ENCODE results near the gene TCEA2. TPM values are rescaled to one million over a fixed set of nuclear protein-coding genes. Genes with fewer than 3 reads are reported as not detected.

TCEA2 gene
- total and polyA plus RNA-seq, 2 of the 13 experiments (the other 11 are each of a cell fraction or from before 2014, with no cell fraction given): 28.1 to 33.7 TPM

DNA sequence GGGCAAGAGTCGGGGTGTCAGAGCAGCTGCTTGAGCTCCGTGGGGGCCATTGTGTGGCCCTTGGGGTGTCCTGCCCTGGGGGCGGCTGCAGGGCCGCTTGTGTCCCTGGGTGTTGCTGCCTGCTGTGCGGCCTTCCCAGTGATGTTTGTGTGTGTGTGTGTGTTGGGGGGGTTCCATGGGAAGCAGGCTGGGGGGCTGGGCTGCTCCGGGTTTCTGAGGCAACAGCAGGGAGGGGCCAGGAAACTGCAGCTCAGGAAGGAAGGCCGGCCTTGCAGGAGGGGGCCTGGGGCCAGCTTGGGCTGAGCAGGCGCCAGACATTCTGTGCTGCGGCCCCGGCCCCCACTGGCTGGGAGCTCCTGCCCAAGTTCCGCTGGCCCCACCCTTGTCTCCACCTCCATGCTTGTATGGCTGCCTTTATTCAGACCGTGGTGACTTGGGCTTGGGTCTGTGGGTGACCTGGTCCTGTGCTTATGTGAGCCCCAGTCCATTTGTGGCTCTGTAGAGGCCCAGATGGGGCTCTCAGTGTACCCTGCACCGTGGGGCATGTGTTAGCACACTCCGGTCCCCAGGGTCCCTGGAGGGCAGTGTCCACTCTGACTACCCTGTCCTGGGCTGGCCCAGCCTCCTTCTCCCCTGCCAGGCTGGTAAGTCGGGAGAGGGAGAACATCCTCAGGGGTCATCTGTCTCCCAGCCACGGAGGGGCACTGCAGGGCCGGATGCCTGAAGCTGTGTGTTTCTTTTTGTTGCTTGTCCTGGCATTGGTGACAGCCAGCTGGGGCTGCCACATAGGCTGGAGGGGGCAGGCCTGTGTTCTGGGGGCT, 8.9 kb upstream of the TCEA2 start (continued):
- TF ChIP-seq, protein P1, sequence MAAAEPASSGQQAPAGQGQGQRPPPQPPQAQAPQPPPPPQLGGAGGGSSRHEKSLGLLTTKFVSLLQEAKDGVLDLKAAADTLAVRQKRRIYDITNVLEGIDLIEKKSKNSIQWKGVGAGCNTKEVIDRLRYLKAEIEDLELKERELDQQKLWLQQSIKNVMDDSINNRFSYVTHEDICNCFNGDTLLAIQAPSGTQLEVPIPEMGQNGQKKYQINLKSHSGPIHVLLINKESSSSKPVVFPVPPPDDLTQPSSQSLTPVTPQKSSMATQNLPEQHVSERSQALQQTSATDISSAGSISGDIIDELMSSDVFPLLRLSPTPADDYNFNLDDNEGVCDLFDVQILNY (CRISPR knock-in tag; conservative IDR thresholded peaks at IDR 0.05): no peak
- TF ChIP-seq GTF3A (CRISPR knock-in tag; conservative IDR thresholded peaks at IDR 0.05) (no peak), ZNF12 (CRISPR knock-in tag; IDR thresholded peaks at IDR 0.05) (peak; percentile 13; the same call in 1 of the 2 replicates), SRSF1 (optimal IDR thresholded peaks at IDR 0.05; ENCODE audit: low read depth, low read length) (peak; percentile 98), ZNF136 (CRISPR knock-in tag; IDR thresholded peaks at IDR 0.05; ENCODE audit: low read depth) (no peak; the same call in 1 of the 2 replicates), MYNN (CRISPR knock-in tag; IDR thresholded peaks at IDR 0.05; ENCODE audit: low read depth) (0 out of 2 replicates have a peak, but pooled peaks have one; percentile 91), ZNF256 (CRISPR knock-in tag; conservative IDR thresholded peaks at IDR 0.05) (peak; percentile 76; the same call in 1 of the 2 replicates), AKAP8 (CRISPR knock-in tag; IDR thresholded peaks at IDR 0.05) (peak; percentile 94), SMAD3 (CRISPR knock-in tag; IDR thresholded peaks at IDR 0.05) (peak; percentile 72; the same call in 1 of the 2 replicates), TRIM24 (CRISPR knock-in tag; IDR thresholded peaks at IDR 0.05) (no peak; the same call in 1 of the 2 replicates), KLF9 (CRISPR knock-in tag; IDR thresholded peaks at IDR 0.05; ENCODE audit: low read depth) (peak; percentile 89; the same call in 1 of the 2 replicates), ZNF138 (CRISPR knock-in tag; IDR thresholded peaks at IDR 0.05; ENCODE audit: low read depth) (no peak), ZNF468 (CRISPR knock-in tag; IDR thresholded peaks at IDR 0.05) (peak; percentile 29; the same call in 1 of the 2 replicates), IRX3 (CRISPR knock-in tag; IDR thresholded peaks at IDR 0.05; ENCODE audit: borderline replicate concordance, low read depth) (no peak)
- TF ChIP-seq, protein P2, sequence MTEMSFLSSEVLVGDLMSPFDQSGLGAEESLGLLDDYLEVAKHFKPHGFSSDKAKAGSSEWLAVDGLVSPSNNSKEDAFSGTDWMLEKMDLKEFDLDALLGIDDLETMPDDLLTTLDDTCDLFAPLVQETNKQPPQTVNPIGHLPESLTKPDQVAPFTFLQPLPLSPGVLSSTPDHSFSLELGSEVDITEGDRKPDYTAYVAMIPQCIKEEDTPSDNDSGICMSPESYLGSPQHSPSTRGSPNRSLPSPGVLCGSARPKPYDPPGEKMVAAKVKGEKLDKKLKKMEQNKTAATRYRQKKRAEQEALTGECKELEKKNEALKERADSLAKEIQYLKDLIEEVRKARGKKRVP (CRISPR knock-in tag; IDR thresholded peaks at IDR 0.05): peak in 1 of 2 experiments; percentile 73; a peak in 2 of 4 replicates
- TF ChIP-seq, protein P3, sequence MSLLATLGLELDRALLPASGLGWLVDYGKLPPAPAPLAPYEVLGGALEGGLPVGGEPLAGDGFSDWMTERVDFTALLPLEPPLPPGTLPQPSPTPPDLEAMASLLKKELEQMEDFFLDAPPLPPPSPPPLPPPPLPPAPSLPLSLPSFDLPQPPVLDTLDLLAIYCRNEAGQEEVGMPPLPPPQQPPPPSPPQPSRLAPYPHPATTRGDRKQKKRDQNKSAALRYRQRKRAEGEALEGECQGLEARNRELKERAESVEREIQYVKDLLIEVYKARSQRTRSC (CRISPR knock-in tag; IDR thresholded peaks at IDR 0.05; ENCODE audit: low read depth): no peak
- TF ChIP-seq, protein P4, sequence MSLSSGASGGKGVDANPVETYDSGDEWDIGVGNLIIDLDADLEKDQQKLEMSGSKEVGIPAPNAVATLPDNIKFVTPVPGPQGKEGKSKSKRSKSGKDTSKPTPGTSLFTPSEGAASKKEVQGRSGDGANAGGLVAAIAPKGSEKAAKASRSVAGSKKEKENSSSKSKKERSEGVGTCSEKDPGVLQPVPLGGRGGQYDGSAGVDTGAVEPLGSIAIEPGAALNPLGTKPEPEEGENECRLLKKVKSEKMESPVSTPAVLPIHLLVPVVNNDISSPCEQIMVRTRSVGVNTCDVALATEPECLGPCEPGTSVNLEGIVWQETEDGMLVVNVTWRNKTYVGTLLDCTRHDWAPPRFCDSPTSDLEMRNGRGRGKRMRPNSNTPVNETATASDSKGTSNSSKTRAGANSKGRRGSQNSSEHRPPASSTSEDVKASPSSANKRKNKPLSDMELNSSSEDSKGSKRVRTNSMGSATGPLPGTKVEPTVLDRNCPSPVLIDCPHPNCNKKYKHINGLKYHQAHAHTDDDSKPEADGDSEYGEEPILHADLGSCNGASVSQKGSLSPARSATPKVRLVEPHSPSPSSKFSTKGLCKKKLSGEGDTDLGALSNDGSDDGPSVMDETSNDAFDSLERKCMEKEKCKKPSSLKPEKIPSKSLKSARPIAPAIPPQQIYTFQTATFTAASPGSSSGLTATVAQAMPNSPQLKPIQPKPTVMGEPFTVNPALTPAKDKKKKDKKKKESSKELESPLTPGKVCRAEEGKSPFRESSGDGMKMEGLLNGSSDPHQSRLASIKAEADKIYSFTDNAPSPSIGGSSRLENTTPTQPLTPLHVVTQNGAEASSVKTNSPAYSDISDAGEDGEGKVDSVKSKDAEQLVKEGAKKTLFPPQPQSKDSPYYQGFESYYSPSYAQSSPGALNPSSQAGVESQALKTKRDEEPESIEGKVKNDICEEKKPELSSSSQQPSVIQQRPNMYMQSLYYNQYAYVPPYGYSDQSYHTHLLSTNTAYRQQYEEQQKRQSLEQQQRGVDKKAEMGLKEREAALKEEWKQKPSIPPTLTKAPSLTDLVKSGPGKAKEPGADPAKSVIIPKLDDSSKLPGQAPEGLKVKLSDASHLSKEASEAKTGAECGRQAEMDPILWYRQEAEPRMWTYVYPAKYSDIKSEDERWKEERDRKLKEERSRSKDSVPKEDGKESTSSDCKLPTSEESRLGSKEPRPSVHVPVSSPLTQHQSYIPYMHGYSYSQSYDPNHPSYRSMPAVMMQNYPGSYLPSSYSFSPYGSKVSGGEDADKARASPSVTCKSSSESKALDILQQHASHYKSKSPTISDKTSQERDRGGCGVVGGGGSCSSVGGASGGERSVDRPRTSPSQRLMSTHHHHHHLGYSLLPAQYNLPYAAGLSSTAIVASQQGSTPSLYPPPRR (CRISPR knock-in tag; IDR thresholded peaks at IDR 0.05; ENCODE audit: borderline replicate concordance): no peak; the same call in 1 of the 2 replicates
- TF ChIP-seq, protein P5, sequence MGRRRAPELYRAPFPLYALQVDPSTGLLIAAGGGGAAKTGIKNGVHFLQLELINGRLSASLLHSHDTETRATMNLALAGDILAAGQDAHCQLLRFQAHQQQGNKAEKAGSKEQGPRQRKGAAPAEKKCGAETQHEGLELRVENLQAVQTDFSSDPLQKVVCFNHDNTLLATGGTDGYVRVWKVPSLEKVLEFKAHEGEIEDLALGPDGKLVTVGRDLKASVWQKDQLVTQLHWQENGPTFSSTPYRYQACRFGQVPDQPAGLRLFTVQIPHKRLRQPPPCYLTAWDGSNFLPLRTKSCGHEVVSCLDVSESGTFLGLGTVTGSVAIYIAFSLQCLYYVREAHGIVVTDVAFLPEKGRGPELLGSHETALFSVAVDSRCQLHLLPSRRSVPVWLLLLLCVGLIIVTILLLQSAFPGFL (CRISPR knock-in tag; IDR thresholded peaks at IDR 0.05): no peak
